PC-3 (cell line): Measurements from ENCODE around the gene TMIE. TPM values are rescaled to one million over a fixed set of nuclear protein-coding genes. Genes with fewer than 3 reads are reported as not detected.
"Not testable (repeated sequence)": the region's sequence is repeated elsewhere in the genome, so short reads cannot be mapped to it uniquely, and the experiment has no call there.

Experiments
- ATAC-seq: fragments of 200-7000 bp; cut with Tn5 transposase; 2 replicates; pipeline ENCODE4 v1.9.1; 2020; ENCODE audit warnings: mild to moderate bottlenecking, moderate library complexity
- BruUV-seq: library from RNA; stranded (reverse); fragments of 400-500 nt; replicated peaks from 2 replicates; lab custom pipeline; 2021; lab: Mats Ljungman, UMichigan
- CTCF ChIA-PET: fragments of 300-600 bp; sonication (Branson Sonifier 250); formaldehyde crosslinking; loops from one replicate; lab custom pipeline; 2022; ENCODE audit warnings: antibody characterized with exemption; lab: Charles Lee
- POLR2A ChIA-PET: fragments of 300-600 bp; sonication (Branson Sonifier 250); formaldehyde crosslinking; loops from one replicate; lab custom pipeline; 2022; ENCODE audit warnings: antibody characterized with exemption; ENCODE audit not compliant: unreplicated experiment; lab: Charles Lee
- DNase-seq: peaks from one replicate; pipeline ENCODE4 v3.0.0-alpha.2; 2015
- H2AFZ ChIP-seq: fragments of 300-600 bp; sonication (generic); 2 replicates; pipeline ENCODE4 v1.6.0; 2016; ENCODE audit warnings: antibody characterized with exemption, low read length
- H3F3A ChIP-seq: fragments of 300-600 bp; sonication (generic); one replicate; pipeline ENCODE4 v1.6.0; 2017; ENCODE audit warnings: antibody characterized with exemption, low read length, control low read depth, mild to moderate bottlenecking; ENCODE audit not compliant: unreplicated experiment
- H3K27ac ChIP-seq: fragments of 300-600 bp; sonication (generic); 2 replicates; pipeline ENCODE4 v1.5.1; 2016; ENCODE audit warnings: mild to moderate bottlenecking, low read length
- H3K27me3 ChIP-seq: fragments of 300-600 bp; sonication (generic); 2 replicates; pipeline ENCODE4 v1.6.1; 2016; ENCODE audit warnings: low read length, mixed read lengths
- H3K36me3 ChIP-seq: fragments of 300-600 bp; sonication (generic); 2 replicates; pipeline ENCODE4 v1.6.1; 2016; ENCODE audit warnings: low read depth, mixed run types, low read length, mixed read lengths
- H3K4me1 ChIP-seq: fragments of 300-600 bp; sonication (generic); 2 replicates; pipeline ENCODE4 v1.5.1; 2016; ENCODE audit warnings: low read length; ENCODE audit not compliant: insufficient read depth
- H3K4me2 ChIP-seq: fragments of 300-600 bp; sonication (generic); 2 replicates; pipeline ENCODE4 v1.6.0; 2016; ENCODE audit warnings: low read length
- H3K4me3 ChIP-seq: fragments of 300-600 bp; sonication (generic); 2 replicates; pipeline ENCODE4 v1.5.1; 2016; ENCODE audit warnings: mild to moderate bottlenecking, low read length, mixed read lengths
- H3K79me2 ChIP-seq: fragments of 300-600 bp; sonication (generic); 2 replicates; pipeline ENCODE4 v1.6.1; 2017; ENCODE audit warnings: low read length, mixed read lengths
- H3K9ac ChIP-seq: fragments of 300-600 bp; sonication (generic); 2 replicates; pipeline ENCODE4 v1.6.0; 2016; ENCODE audit warnings: mild to moderate bottlenecking, low read length
- H3K9me2 ChIP-seq: fragments of 300-600 bp; sonication (generic); replicated peaks from 2 replicates; pipeline ENCODE4 v1.6.1; 2016; ENCODE audit warnings: mixed run types, low read length, mixed read lengths
- H3K9me3 ChIP-seq: fragments of 300-600 bp; sonication (generic); 2 replicates; pipeline ENCODE4 v1.6.1; 2016; ENCODE audit warnings: low read length, mixed read lengths
- H4K20me1 ChIP-seq: fragments of 300-600 bp; sonication (generic); 2 replicates; pipeline ENCODE4 v1.6.1; 2016; ENCODE audit warnings: low read length, mixed read lengths
- EZH2 ChIP-seq: fragments of 300-600 bp; sonication (generic); IDR thresholded peaks from one replicate; pipeline ENCODE4 v1.6.1; 2017; ENCODE audit warnings: antibody characterized with exemption, mild to moderate bottlenecking, low read length; ENCODE audit not compliant: unreplicated experiment
- EZH2phosphoT487 ChIP-seq: fragments of 300-600 bp; sonication (generic); IDR thresholded peaks from 2 replicates; pipeline ENCODE4 v1.6.1; 2018; ENCODE audit warnings: mild to moderate bottlenecking, antibody characterized with exemption, low read length, borderline replicate concordance
- intact Hi-C: fragments of 100-400 bp; cut with micrococcal nuclease; formaldehyde crosslinking; loops from 2 replicates; pipeline ENCODE4 v1.9.0; 2023
- total RNA-seq: library from RNA; depleted of rRNA; stranded (reverse); fragments of >200 nt; gene quantifications from 2 replicates; pipeline ENCODE4 v1.2.3, GENCODE V29; 2014
- TF ChIP-seq, protein P1 (sequence below): fragments of 300-600 bp; sonication (generic); conservative IDR thresholded peaks from 2 replicates; pipeline ENCODE4 v1.5.1; 2017; ENCODE audit warnings: antibody characterized with exemption, low read depth, mild to moderate bottlenecking, low read length

TMIE gene
- total RNA-seq, 1 experiment from 2014 or later, result 0.66 TPM

DNA sequence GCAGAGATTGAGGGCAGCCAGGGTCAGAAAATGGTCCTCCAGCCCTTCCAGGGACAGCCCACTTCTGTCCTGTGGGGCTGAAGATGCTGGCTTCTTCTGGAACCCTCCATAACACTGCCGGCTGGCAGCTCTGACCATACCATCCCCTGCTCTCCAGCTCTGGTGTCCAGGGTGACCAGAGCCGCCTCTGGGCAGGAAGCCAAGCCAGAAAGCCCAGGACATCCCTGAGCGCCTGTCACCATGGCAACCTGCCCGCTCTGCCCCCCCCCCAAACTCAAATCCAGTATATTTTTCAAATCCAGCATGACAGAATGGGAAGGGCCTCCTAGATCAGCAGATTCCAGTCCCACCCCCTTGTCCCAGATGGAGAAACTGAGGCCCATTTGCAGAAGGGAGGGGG is 420 bp upstream of the TMIE start:
- no TSS peak for BruUV-seq
- ATAC-seq (no peak), DNase-seq (no peak)
- ChIA-PET CTCF (no interaction called here), POLR2A (no interaction called here)
- H3K79me2 ChIP-seq, result no peaks in the 10 kb centered on the region
- H3K4me1 ChIP-seq, result peaks cover 2% of the 10 kb centered on the region
- intact Hi-C loops, result no loop called here
- TF ChIP-seq, protein P1, sequence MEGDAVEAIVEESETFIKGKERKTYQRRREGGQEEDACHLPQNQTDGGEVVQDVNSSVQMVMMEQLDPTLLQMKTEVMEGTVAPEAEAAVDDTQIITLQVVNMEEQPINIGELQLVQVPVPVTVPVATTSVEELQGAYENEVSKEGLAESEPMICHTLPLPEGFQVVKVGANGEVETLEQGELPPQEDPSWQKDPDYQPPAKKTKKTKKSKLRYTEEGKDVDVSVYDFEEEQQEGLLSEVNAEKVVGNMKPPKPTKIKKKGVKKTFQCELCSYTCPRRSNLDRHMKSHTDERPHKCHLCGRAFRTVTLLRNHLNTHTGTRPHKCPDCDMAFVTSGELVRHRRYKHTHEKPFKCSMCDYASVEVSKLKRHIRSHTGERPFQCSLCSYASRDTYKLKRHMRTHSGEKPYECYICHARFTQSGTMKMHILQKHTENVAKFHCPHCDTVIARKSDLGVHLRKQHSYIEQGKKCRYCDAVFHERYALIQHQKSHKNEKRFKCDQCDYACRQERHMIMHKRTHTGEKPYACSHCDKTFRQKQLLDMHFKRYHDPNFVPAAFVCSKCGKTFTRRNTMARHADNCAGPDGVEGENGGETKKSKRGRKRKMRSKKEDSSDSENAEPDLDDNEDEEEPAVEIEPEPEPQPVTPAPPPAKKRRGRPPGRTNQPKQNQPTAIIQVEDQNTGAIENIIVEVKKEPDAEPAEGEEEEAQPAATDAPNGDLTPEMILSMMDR, result no peak
- TF ChIP-seq EZH2, result no peak
- no peak for TF ChIP-seq EZH2phosphoT487
- no peaks in the 10 kb centered on the region for H3K9me3 ChIP-seq
- H3F3A ChIP-seq, result no peaks in the 10 kb centered on the region
- H3K4me2 ChIP-seq, result no peak overlapping the region
- H3K9me2 ChIP-seq, result no peaks in the 10 kb centered on the region
- no peak overlapping the region for H3K9ac ChIP-seq
- no peak overlapping the region for H2AFZ ChIP-seq
- no peaks in the 10 kb centered on the region for H4K20me1 ChIP-seq
- H3K27me3 ChIP-seq, result no peaks in the 10 kb centered on the region
- no peak overlapping the region for H3K4me3 ChIP-seq
- no peak overlapping the region for H3K27ac ChIP-seq
- no peaks in the 10 kb centered on the region for H3K36me3 ChIP-seq

DNA sequence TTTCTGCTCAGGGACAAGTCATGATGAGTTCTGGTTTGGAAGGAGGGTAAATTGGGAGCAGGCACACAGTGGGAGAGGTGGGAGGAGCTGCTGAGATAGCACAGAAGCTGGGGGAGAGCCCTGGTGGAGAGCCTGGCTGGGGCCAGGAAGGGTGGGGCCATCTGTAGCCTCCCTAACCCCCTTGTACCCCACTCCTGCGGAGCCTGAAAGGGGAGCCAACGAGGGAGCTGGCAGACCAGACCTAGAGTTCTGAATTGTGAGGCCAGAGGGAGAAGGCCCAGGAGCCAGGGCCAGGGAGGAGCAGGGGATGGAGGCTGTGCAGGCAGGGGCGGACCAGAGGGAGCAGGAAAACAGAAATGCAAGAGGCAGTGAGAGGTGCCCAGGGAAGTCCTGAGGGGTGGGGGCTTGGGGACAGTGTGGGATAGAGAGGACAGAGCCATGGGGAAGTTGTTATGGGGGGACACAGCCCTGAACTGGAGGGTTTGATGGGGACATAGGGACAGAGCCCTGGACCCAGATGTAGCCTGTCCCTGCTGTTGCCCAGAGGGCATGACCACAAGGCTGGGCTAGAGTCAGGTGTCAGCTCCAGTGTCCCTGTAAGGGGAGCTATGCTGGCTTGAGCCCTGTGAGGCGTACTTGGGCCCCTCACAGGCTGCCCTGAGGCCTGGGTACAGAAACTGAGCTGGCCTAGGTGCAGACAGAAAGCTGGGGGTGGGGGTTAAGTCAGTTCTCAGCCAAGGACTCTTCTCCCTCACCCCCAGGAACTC is 1.2 kb downstream of the TMIE start:
- Histone ChIP-seq H3K27me3 (no peaks in the 10 kb centered on the region), H3K36me3 (no peaks in the 10 kb centered on the region), H3K27ac (no peak overlapping the region), H3F3A (no peaks in the 10 kb centered on the region), H3K9me2 (no peaks in the 10 kb centered on the region), H2AFZ (no peak overlapping the region), H3K4me1 (peaks cover 13% of the 10 kb centered on the region), H3K9ac (no peak overlapping the region), H3K9me3 (no peaks in the 10 kb centered on the region), H4K20me1 (no peaks in the 10 kb centered on the region), H3K4me2 (no peak overlapping the region), H3K4me3 (no peak overlapping the region), H3K79me2 (no peaks in the 10 kb centered on the region)
- DNase-seq (no peak), ATAC-seq (no peak)
- ChIA-PET POLR2A (interaction anchor here (0.6 kb wide), 1 partner anchor 630 kb away, joined by 3 read pairs; no protein-coding TSS in a partner anchor), CTCF (interaction anchor here (0.8 kb wide), 1 partner anchor 143 kb away, joined by 3 read pairs; no protein-coding TSS in a partner anchor)
- intact Hi-C loops, result no loop called here
- no TSS peak for BruUV-seq
- TF ChIP-seq, protein P1, result no peak
- TF ChIP-seq EZH2phosphoT487 (no peak), EZH2 (no peak)

DNA sequence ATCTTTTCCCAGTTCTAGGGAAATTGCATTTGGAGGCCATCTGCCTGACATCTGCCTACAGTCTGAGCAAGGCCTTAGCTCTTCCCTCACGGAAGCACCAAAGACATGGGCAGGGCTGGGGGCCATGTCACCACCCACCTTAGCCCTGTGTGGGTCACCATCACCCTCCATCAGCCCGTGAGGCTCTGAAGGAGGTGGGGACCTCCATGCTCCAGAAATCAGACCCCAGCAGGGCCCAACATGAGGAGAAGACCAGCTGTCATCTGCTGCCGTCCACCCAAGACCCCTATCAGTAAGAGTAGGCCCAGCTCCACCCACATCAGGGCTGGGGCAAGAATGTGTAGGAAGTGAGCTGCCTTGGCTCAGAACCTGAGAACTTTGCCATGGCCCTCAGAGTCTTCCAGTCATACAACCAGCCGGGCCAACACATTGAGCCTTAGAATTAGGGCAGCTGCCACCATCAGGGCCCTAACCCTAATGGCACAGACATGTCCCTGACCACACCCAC is 1.9 kb downstream of the TMIE start:
- no peak overlapping the region for H3K4me3 ChIP-seq
- POLR2A ChIA-PET, result interaction anchor here (0.6 kb wide), 1 partner anchor 630 kb away, joined by 3 read pairs; no protein-coding TSS in a partner anchor
- H3K27me3 ChIP-seq, result no peaks in the 10 kb centered on the region
- ATAC-seq, result no peak
- no peaks in the 10 kb centered on the region for H3F3A ChIP-seq
- H4K20me1 ChIP-seq, result no peaks in the 10 kb centered on the region
- H3K9me3 ChIP-seq, result no peaks in the 10 kb centered on the region
- H3K79me2 ChIP-seq, result no peaks in the 10 kb centered on the region
- CTCF ChIA-PET, result no interaction called here
- H3K4me1 ChIP-seq, result peaks cover 13% of the 10 kb centered on the region
- intact Hi-C loops, result no loop called here
- TF ChIP-seq, protein P1, result no peak
- TF ChIP-seq EZH2, result no peak
- TF ChIP-seq EZH2phosphoT487, result no peak
- H3K9ac ChIP-seq, result no peak overlapping the region
- H3K9me2 ChIP-seq, result no peaks in the 10 kb centered on the region
- DNase-seq, result no peak
- no TSS peak for BruUV-seq
- H3K4me2 ChIP-seq, result no peak overlapping the region
- no peak overlapping the region for H3K27ac ChIP-seq
- H3K36me3 ChIP-seq, result no peaks in the 10 kb centered on the region
- H2AFZ ChIP-seq, result no peak overlapping the region

DNA sequence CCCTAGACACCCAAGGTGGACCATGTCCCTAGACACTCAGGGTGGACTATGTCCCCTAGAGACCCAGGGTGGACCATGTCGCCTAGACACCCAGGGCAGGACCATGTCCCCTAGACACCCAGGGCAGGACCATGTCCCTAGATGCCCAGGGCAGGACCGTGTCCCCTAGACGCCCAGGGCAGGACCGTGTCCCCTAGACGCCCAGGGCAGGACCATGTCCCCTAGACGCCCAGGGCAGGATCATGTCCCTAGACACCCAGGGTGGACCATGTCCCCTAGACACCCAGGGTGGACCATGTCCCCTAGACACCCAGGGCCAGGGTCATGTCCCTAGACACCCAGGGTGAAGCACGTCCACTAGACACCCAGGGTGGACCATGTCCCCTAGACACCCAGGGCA is 3.2 kb downstream of the TMIE start:
- DNase-seq, H3K4me3 ChIP-seq, intact Hi-C loops, H4K20me1 ChIP-seq, H3K79me2 ChIP-seq, CTCF ChIA-PET, BruUV-seq, ATAC-seq, POLR2A ChIA-PET, H3K4me2 ChIP-seq, H3K9ac ChIP-seq, H3K27ac ChIP-seq, H2AFZ ChIP-seq, H3K36me3 ChIP-seq, H3K9me3 ChIP-seq, H3F3A ChIP-seq, H3K9me2 ChIP-seq, H3K27me3 ChIP-seq: not testable (repeated sequence)
- peaks cover 13% of the 10 kb centered on the region for H3K4me1 ChIP-seq
